SK-N-SH (cell line): ENCODE data around the gene RNF223.

Experiments used
- EZH2phosphoT487 ChIP-seq: fragments of 200-600 bp; sonication (generic); IDR thresholded peaks from 2 replicates; pipeline ENCODE4 v1.6.1; 2017; ENCODE audit warnings: low read depth, mixed run types, mild to moderate bottlenecking, antibody characterized with exemption, moderate library complexity, borderline replicate concordance
- FOXJ3 ChIP-seq: sonication (generic); formaldehyde crosslinking; IDR thresholded peaks from 2 replicates; pipeline ENCODE4 v1.5.1; 2020; ENCODE audit warnings: mild to moderate bottlenecking, missing genetic modification reagents
- GABPA ChIP-seq: IDR thresholded peaks from 2 replicates; pipeline ENCODE4 v1.4.0; 2012; ENCODE audit warnings: low read depth, mild to moderate bottlenecking
- JUND ChIP-seq: IDR thresholded peaks from 2 replicates; pipeline ENCODE4 v1.4.0; 2012
- POLR2AphosphoS5 ChIP-seq: IDR thresholded peaks from 2 replicates; pipeline ENCODE4 v1.6.1; 2012; ENCODE audit warnings: low read depth, low read length
- RAD21 ChIP-seq: IDR thresholded peaks from 2 replicates; pipeline ENCODE4 v1.6.1; 2012; ENCODE audit warnings: mild to moderate bottlenecking, low read length
- RFX5 ChIP-seq: IDR thresholded peaks from 2 replicates; pipeline ENCODE4 v1.6.1; 2012; ENCODE audit warnings: mild to moderate bottlenecking, improper control_type of control experiment, low read length
- SIN3A ChIP-seq: IDR thresholded peaks from 2 replicates; pipeline ENCODE4 v1.6.1; 2012; ENCODE audit warnings: low read depth, mild to moderate bottlenecking, low read length, moderate library complexity, borderline replicate concordance
- SMC3 ChIP-seq: IDR thresholded peaks from 2 replicates; pipeline ENCODE4 v1.6.1; 2012; ENCODE audit warnings: low read depth, low read length, improper control_type of control experiment
- YY1 ChIP-seq: IDR thresholded peaks from 2 replicates; pipeline ENCODE4 v1.4.0; 2012; ENCODE audit warnings: low read depth, mild to moderate bottlenecking
- TF ChIP-seq, protein P1 (sequence below): IDR thresholded peaks from 2 replicates; pipeline ENCODE4 v1.4.0; 2012; ENCODE audit warnings: low read depth, borderline replicate concordance
- TF ChIP-seq, protein P2 (sequence below): fragments of 200-600 bp; sonication (generic); IDR thresholded peaks from 2 replicates; pipeline ENCODE4 v1.6.1; 2017; ENCODE audit warnings: antibody characterized with exemption, mild to moderate bottlenecking, moderate library complexity
- TF ChIP-seq, protein P3 (sequence below): IDR thresholded peaks from 2 replicates; pipeline ENCODE4 v1.4.0; 2012; ENCODE audit warnings: low read depth, borderline replicate concordance

DNA sequence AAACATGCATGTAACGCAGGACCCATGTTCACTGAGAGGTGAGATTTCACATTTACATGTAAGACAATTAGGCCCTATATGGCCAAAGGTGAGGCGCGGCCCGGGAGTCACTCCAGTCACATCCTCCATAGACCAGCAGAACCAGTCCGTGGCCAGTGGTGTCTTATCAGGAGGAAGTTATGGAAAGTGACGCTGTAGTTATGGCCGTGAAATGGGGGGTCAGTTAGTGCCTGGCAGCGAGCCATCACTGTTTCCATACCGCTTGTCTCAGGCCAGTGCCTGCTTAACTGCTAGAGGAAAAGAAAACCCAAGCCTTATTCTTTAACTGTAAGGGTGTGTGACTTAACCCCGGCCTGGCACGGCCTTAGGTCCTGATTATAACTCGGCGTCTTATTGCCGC, 35.6 kb upstream of the RNF223 start:
- TF ChIP-seq, protein P1, sequence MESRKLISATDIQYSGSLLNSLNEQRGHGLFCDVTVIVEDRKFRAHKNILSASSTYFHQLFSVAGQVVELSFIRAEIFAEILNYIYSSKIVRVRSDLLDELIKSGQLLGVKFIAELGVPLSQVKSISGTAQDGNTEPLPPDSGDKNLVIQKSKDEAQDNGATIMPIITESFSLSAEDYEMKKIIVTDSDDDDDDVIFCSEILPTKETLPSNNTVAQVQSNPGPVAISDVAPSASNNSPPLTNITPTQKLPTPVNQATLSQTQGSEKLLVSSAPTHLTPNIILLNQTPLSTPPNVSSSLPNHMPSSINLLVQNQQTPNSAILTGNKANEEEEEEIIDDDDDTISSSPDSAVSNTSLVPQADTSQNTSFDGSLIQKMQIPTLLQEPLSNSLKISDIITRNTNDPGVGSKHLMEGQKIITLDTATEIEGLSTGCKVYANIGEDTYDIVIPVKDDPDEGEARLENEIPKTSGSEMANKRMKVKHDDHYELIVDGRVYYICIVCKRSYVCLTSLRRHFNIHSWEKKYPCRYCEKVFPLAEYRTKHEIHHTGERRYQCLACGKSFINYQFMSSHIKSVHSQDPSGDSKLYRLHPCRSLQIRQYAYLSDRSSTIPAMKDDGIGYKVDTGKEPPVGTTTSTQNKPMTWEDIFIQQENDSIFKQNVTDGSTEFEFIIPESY = no peak
- TF ChIP-seq RAD21 (no peak), GABPA (no peak), YY1 (no peak), FOXJ3 (CRISPR knock-in tag) (no peak), SIN3A (no peak), SMC3 (no peak), RFX5 (no peak), JUND (no peak), POLR2AphosphoS5 (no peak), EZH2phosphoT487 (no peak)
- TF ChIP-seq, protein P2, sequence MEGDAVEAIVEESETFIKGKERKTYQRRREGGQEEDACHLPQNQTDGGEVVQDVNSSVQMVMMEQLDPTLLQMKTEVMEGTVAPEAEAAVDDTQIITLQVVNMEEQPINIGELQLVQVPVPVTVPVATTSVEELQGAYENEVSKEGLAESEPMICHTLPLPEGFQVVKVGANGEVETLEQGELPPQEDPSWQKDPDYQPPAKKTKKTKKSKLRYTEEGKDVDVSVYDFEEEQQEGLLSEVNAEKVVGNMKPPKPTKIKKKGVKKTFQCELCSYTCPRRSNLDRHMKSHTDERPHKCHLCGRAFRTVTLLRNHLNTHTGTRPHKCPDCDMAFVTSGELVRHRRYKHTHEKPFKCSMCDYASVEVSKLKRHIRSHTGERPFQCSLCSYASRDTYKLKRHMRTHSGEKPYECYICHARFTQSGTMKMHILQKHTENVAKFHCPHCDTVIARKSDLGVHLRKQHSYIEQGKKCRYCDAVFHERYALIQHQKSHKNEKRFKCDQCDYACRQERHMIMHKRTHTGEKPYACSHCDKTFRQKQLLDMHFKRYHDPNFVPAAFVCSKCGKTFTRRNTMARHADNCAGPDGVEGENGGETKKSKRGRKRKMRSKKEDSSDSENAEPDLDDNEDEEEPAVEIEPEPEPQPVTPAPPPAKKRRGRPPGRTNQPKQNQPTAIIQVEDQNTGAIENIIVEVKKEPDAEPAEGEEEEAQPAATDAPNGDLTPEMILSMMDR = no peak
- TF ChIP-seq, protein P3, sequence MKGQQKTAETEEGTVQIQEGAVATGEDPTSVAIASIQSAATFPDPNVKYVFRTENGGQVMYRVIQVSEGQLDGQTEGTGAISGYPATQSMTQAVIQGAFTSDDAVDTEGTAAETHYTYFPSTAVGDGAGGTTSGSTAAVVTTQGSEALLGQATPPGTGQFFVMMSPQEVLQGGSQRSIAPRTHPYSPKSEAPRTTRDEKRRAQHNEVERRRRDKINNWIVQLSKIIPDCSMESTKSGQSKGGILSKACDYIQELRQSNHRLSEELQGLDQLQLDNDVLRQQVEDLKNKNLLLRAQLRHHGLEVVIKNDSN = no peak
